H9 (cell line): ENCODE data around the gene CDRT4. TPM values are rescaled to one million over a fixed set of nuclear protein-coding genes. Genes with fewer than 3 reads are reported as not detected.

Experiments
- DNase-seq: peaks from one replicate; pipeline ENCODE4 v3.0.0-alpha.2; 2017
- H2AFZ ChIP-seq: one replicate; pipeline ENCODE4 v1.6.1; 2013; ENCODE audit warnings: mild to moderate bottlenecking, low read length, control low read depth, moderate library complexity
- H2AK5ac ChIP-seq: 2 replicates; pipeline ENCODE4 v1.6.1; 2013; ENCODE audit warnings: low read length, control low read depth, mixed read lengths; ENCODE audit not compliant: insufficient read length
- H2BK120ac ChIP-seq: one replicate; pipeline ENCODE4 v1.6.1; 2013; ENCODE audit warnings: low read depth, mild to moderate bottlenecking, low read length, control low read depth, inconsistent platforms; ENCODE audit not compliant: poor library complexity, severe bottlenecking
- H2BK12ac ChIP-seq: 2 replicates; pipeline ENCODE4 v1.6.1; 2013; ENCODE audit warnings: low read length, control low read depth, mixed read lengths, low read depth; ENCODE audit not compliant: insufficient read length
- H2BK15ac ChIP-seq: 2 replicates; pipeline ENCODE4 v1.6.1; 2013; ENCODE audit warnings: low read depth, low read length, control low read depth
- H2BK20ac ChIP-seq: one replicate; pipeline ENCODE4 v1.6.1; 2013; ENCODE audit warnings: low read depth, mild to moderate bottlenecking, low read length, control low read depth, inconsistent platforms; ENCODE audit not compliant: poor library complexity, severe bottlenecking
- H2BK5ac ChIP-seq: 2 replicates; pipeline ENCODE4 v1.6.1; 2013; ENCODE audit warnings: low read length, control low read depth, mixed read lengths; ENCODE audit not compliant: insufficient read length
- H3K14ac ChIP-seq: 2 replicates; pipeline ENCODE4 v1.6.1; 2013; ENCODE audit warnings: low read length, control low read depth; ENCODE audit not compliant: insufficient read depth
- H3K18ac ChIP-seq: 2 replicates; pipeline ENCODE4 v1.6.1; 2013; ENCODE audit warnings: low read depth, mild to moderate bottlenecking, mixed read lengths, low read length, control low read depth; ENCODE audit not compliant: insufficient read length
- H3K23ac ChIP-seq: 2 replicates; pipeline ENCODE4 v1.6.1; 2013; ENCODE audit warnings: low read length, control low read depth, mixed read lengths, low read depth; ENCODE audit not compliant: insufficient read length
- H3K23me2 ChIP-seq: 2 replicates; pipeline ENCODE4 v1.6.1; 2013; ENCODE audit warnings: low read depth, mild to moderate bottlenecking, mixed read lengths, low read length, control low read depth; ENCODE audit not compliant: insufficient read length, poor library complexity, severe bottlenecking
- H3K27ac ChIP-seq: 2 replicates; pipeline ENCODE4 v1.5.1; 2013; ENCODE audit warnings: low read length, control low read depth, mixed read lengths, low read depth; ENCODE audit not compliant: insufficient read length
- H3K27me3 ChIP-seq: 2 replicates; pipeline ENCODE4 v1.6.1; 2013; ENCODE audit warnings: low read length, control low read depth, inconsistent platforms; ENCODE audit not compliant: insufficient read depth
- H3K4ac ChIP-seq: 2 replicates; pipeline ENCODE4 v1.6.1; 2013; ENCODE audit warnings: low read depth, mild to moderate bottlenecking, control low read depth, inconsistent platforms, low read length, moderate library complexity
- H3K4me1 ChIP-seq: 2 replicates; pipeline ENCODE4 v1.6.1; 2013; ENCODE audit warnings: low read length, control low read depth, inconsistent platforms; ENCODE audit not compliant: insufficient read depth
- H3K4me2 ChIP-seq: 2 replicates; pipeline ENCODE4 v1.6.1; 2013; ENCODE audit warnings: low read length, control low read depth, mixed read lengths; ENCODE audit not compliant: insufficient read length, insufficient read depth
- H3K56ac ChIP-seq: 2 replicates; pipeline ENCODE4 v1.6.1; 2013; ENCODE audit warnings: low read depth, mild to moderate bottlenecking, mixed read lengths, low read length, control low read depth; ENCODE audit not compliant: insufficient read length
- H3K79me1 ChIP-seq: 2 replicates; pipeline ENCODE4 v1.6.1; 2013; ENCODE audit warnings: low read depth, mild to moderate bottlenecking, moderate library complexity, low read length, control low read depth, inconsistent platforms; ENCODE audit not compliant: insufficient read depth, poor library complexity, severe bottlenecking
- H3K79me2 ChIP-seq: 2 replicates; pipeline ENCODE4 v1.6.1; 2013; ENCODE audit warnings: low read length, control low read depth, inconsistent platforms; ENCODE audit not compliant: insufficient read depth
- H3K9ac ChIP-seq: 2 replicates; pipeline ENCODE4 v1.6.1; 2013; ENCODE audit warnings: low read length, control low read depth, mixed read lengths; ENCODE audit not compliant: insufficient read length; ENCODE audit errors: extremely low read depth
- H3K9me3 ChIP-seq: one replicate; pipeline ENCODE4 v1.6.1; 2013; ENCODE audit warnings: low read depth, low read length, inconsistent platforms; ENCODE audit not compliant: control insufficient read depth
- H3T11ph ChIP-seq: one replicate; pipeline ENCODE4 v1.6.1; 2013; ENCODE audit warnings: mild to moderate bottlenecking, low read length, control low read depth, inconsistent platforms
- H4K20me1 ChIP-seq: one replicate; pipeline ENCODE4 v1.6.1; 2013; ENCODE audit not compliant: control insufficient read depth, insufficient read length, insufficient read depth
- H4K5ac ChIP-seq: 2 replicates; pipeline ENCODE4 v1.6.1; 2013; ENCODE audit warnings: low read depth, mild to moderate bottlenecking, mixed read lengths, low read length, control low read depth; ENCODE audit not compliant: insufficient read length
- H4K8ac ChIP-seq: replicated peaks from 2 replicates; pipeline ENCODE4 v1.6.1; 2013; ENCODE audit warnings: low read length, control low read depth, mixed read lengths, low read depth; ENCODE audit not compliant: insufficient read length
- H4K91ac ChIP-seq: 2 replicates; pipeline ENCODE4 v1.6.1; 2013; ENCODE audit warnings: low read depth, mild to moderate bottlenecking, moderate library complexity, mixed read lengths, low read length, control low read depth; ENCODE audit not compliant: insufficient read length
- H3K27ac Mint-ChIP-seq, 3 experiments: 2 replicates in 2 of 3; 3 replicates in 1 of 3; pipeline ENCODE4 v1.8.0; 2020 to 2021; ENCODE audit warnings: mixed read lengths in 3 of 3, mild to moderate bottlenecking in 1 of 3, moderate library complexity in 1 of 3
- H3K27me3 Mint-ChIP-seq: 2 replicates; pipeline ENCODE4 v1.8.0; 2021; ENCODE audit warnings: low read depth, mild to moderate bottlenecking, moderate library complexity, mixed read lengths
- H3K36me3 Mint-ChIP-seq, 3 experiments: 2 replicates in 2 of 3; 3 replicates in 1 of 3; pipeline ENCODE4 v1.8.0; 2020 to 2021; ENCODE audit warnings: low read depth in 3 of 3, mixed read lengths in 3 of 3; ENCODE audit not compliant: insufficient read depth in 1 of 3
- H3K4me1 Mint-ChIP-seq, 2 experiments: 2 replicates each; pipeline ENCODE4 v1.8.0; 2020; ENCODE audit warnings: mixed read lengths in 2 of 2
- H3K4me3 Mint-ChIP-seq, 2 experiments: 2 replicates in 1 of 2; 3 replicates in 1 of 2; pipeline ENCODE4 v1.8.0; 2020 to 2021; ENCODE audit warnings: mild to moderate bottlenecking in 2 of 2, mixed read lengths in 2 of 2, moderate library complexity in 1 of 2
- H3K9me3 Mint-ChIP-seq, 2 experiments: 2 replicates in 1 of 2; 3 replicates in 1 of 2; pipeline ENCODE4 v1.8.0; 2020; ENCODE audit warnings: mild to moderate bottlenecking in 2 of 2, mixed read lengths in 2 of 2, moderate library complexity in 1 of 2
- CTCF ChIP-seq: fragments of 200-600 bp; sonication (generic); conservative IDR thresholded peaks from 3 replicates; pipeline ENCODE4 v1.8.0; 2021; ENCODE audit warnings: antibody characterized with exemption, mild to moderate bottlenecking
- WGBS: extraction: QIAGEN DNeasy Blood & Tissue Kit; methylation state at CpG from one replicate; pipeline ENCODE4 v1.1.7; 2013; ENCODE audit warnings: missing lambda C conversion rate, low lambda C conversion rate, mixed read lengths; ENCODE audit not compliant: insufficient read length; ENCODE audit errors: extremely low coverage; 5-methylcytosine and 5-hydroxymethylcytosine counted together
- total RNA-seq: library from RNA; stranded (reverse); gene quantifications from 2 replicates; pipeline ENCODE4 v1.2.1, GENCODE V29; 2021

Gene CDRT4
- total RNA-seq, 1 experiment from 2014 or later: 3.8 TPM

DNA sequence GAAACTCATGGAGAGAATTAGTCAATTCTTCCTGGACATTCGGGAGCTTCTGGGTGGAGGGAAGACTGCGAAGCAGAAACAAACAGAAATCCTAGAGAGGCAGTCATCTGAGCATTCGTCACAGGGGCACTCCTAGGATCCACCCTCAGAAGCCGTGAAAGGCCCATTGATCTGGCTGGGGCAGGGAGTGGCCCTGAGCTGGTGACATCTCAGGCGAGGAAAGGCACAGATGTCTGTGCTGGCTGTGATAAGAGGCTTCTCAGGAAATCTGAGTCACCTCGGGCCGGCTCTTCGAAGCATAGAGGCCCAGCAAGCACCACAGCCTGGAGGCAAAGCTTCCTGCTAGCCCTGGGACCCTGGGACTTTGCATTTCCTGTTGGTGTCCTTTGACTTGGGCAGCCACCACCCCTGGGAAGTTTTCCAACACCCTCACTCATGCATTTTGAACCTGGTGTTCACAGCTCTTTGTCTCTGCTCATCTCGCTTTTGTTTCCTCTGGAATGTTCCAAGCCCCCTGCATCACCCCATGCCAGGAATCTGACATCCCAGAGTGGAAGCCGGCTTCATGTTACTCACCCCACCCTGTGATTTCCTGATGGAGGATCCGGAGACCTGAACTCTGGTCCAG lies 23.3 kb upstream of the CDRT4 start:
- no peak overlapping the region for H2AK5ac ChIP-seq
- peak overlapping the region; percentile 71 for H4K91ac ChIP-seq
- H2BK12ac ChIP-seq: no peak overlapping the region
- H4K8ac ChIP-seq: no peak overlapping the region
- no peak overlapping the region for H2AFZ ChIP-seq
- H3K4me3 Mint-ChIP-seq: no peak overlapping the region
- no peak overlapping the region for H4K5ac ChIP-seq
- H2BK120ac ChIP-seq: no peak overlapping the region
- no peak overlapping the region for H3K14ac ChIP-seq
- WGBS: no CpG with 5 or more reads among the region's 11 CpGs
- no peak overlapping the region for H3K56ac ChIP-seq
- H3K9me3 ChIP-seq: no peaks in the 10 kb centered on the region
- no peak overlapping the region for H3K9ac ChIP-seq
- peaks cover 31 to 35% of the 10 kb centered on the region in 2 experiments for H3K4me1 Mint-ChIP-seq
- H2BK20ac ChIP-seq: no peak overlapping the region
- H3T11ph ChIP-seq: no peak overlapping the region
- H3K79me1 ChIP-seq: no peaks in the 10 kb centered on the region
- H3K4me2 ChIP-seq: no peak overlapping the region
- H3K23me2 ChIP-seq: no peaks in the 10 kb centered on the region
- peaks cover 29 to 54% (median 39%) of the 10 kb centered on the region in 3 experiments for H3K36me3 Mint-ChIP-seq
- no peak overlapping the region for H3K18ac ChIP-seq
- peak; percentile 94 for DNase-seq
- H3K27ac ChIP-seq: peak overlapping the region; percentile 90
- H4K20me1 ChIP-seq: no peaks in the 10 kb centered on the region
- H3K27ac Mint-ChIP-seq: peak overlapping the region; percentile 76 to 94 (median 91)
- no peaks in the 10 kb centered on the region for H3K27me3 Mint-ChIP-seq
- no peak overlapping the region for H3K23ac ChIP-seq
- H3K27me3 ChIP-seq: no peaks in the 10 kb centered on the region
- peaks cover 6% of the 10 kb centered on the region; the same call in 1 of the 2 replicates for H3K4me1 ChIP-seq
- peak overlapping the region; percentile 6 for H2BK5ac ChIP-seq
- no peaks in the 10 kb centered on the region for H3K79me2 ChIP-seq
- peaks cover 3 to 4% of the 10 kb centered on the region in 2 experiments; a peak in 3 of 5 replicates for H3K9me3 Mint-ChIP-seq
- no peak for TF ChIP-seq CTCF
- no peak overlapping the region; the same call in 1 of the 2 replicates for H2BK15ac ChIP-seq
- no peak overlapping the region for H3K4ac ChIP-seq
